Nephron (organoid): ENCODE data around the gene MED29.

Source experiments
- H3K27ac Mint-ChIP-seq, 3 experiments: 2 replicates each; pipeline ENCODE4 v1.8.0; 2020; ENCODE audit warnings: mixed read lengths in 3 of 3, mild to moderate bottlenecking in 2 of 3, moderate library complexity in 1 of 3
- H3K27me3 Mint-ChIP-seq: 2 replicates; pipeline ENCODE4 v1.8.0; 2021; ENCODE audit warnings: low read depth, mild to moderate bottlenecking, moderate library complexity, mixed read lengths
- H3K36me3 Mint-ChIP-seq: 2 replicates; pipeline ENCODE4 v1.8.0; 2020; ENCODE audit warnings: low read depth, mixed read lengths
- H3K4me1 Mint-ChIP-seq: 2 replicates; pipeline ENCODE4 v1.8.0; 2020; ENCODE audit warnings: mixed read lengths
- H3K4me3 Mint-ChIP-seq, 3 experiments: 2 replicates each; pipeline ENCODE4 v1.8.0; 2020; ENCODE audit warnings: mild to moderate bottlenecking in 3 of 3, mixed read lengths in 3 of 3, moderate library complexity in 2 of 3
- H3K9me3 Mint-ChIP-seq: 2 replicates; pipeline ENCODE4 v1.8.0; 2020; ENCODE audit warnings: mixed read lengths
- CTCF ChIP-seq, 3 experiments: fragments of 200-600 bp; sonication (generic); IDR thresholded peaks; one replicate each; pipeline ENCODE4 v1.5.0; 2021; ENCODE audit warnings: antibody characterized with exemption in 3 of 3; ENCODE audit not compliant: unreplicated experiment in 3 of 3

Gene MED29

GRCh38 chr19:39428283-39429112 lies 37.3 kb downstream of the MED29 start:
- Mint-ChIP-seq H3K4me1 (peaks cover 30% of the 10 kb centered on the region), H3K36me3 (peaks cover 31% of the 10 kb centered on the region), H3K27me3 (no peaks in the 10 kb centered on the region), H3K27ac (peak overlapping the region; percentile 96 to 99 (median 99)), H3K9me3 (no peaks in the 10 kb centered on the region), H3K4me3 (peak overlapping the region; percentile 38 to 56 (median 48))
- TF ChIP-seq CTCF (IDR thresholded peaks at IDR 0.05; ENCODE audit: unreplicated experiment in 3 of 3) = no peak

- Mint-ChIP-seq H3K4me3 (peak overlapping the region in 2 of 3 experiments; percentile 23 to 29), H3K27me3 (no peaks in the 10 kb centered on the region), H3K4me1 (peaks cover 34% of the 10 kb centered on the region), H3K9me3 (no peaks in the 10 kb centered on the region), H3K36me3 (peaks cover 35% of the 10 kb centered on the region), H3K27ac (peak overlapping the region; percentile 88 to 99 (median 90))
- no peak for TF ChIP-seq CTCF (IDR thresholded peaks at IDR 0.05; ENCODE audit: unreplicated experiment in 3 of 3)
Measured at GRCh38 chr19:39430675-39431593, 39.8 kb downstream of the MED29 start.

GRCh38 chr19:39432677-39433025 lies 41.5 kb downstream of the MED29 start:
- Mint-ChIP-seq H3K9me3 (no peaks in the 10 kb centered on the region), H3K36me3 (peaks cover 30% of the 10 kb centered on the region)
- TF ChIP-seq CTCF (IDR thresholded peaks at IDR 0.05; ENCODE audit: unreplicated experiment in 3 of 3) = no peak

GRCh38 chr19:39433480-39434079 lies 42.4 kb downstream of the MED29 start:
- no peaks in the 10 kb centered on the region for H3K27me3 Mint-ChIP-seq
- peaks cover 29% of the 10 kb centered on the region for H3K4me1 Mint-ChIP-seq
- TF ChIP-seq CTCF (IDR thresholded peaks at IDR 0.05; ENCODE audit: unreplicated experiment in 3 of 3) = no peak
- H3K4me3 Mint-ChIP-seq = peak overlapping the region; percentile 79 to 100 (median 100)
- no peaks in the 10 kb centered on the region for H3K9me3 Mint-ChIP-seq
- peak overlapping the region in 2 of 3 experiments; percentile 23 to 54 for H3K27ac Mint-ChIP-seq
- H3K36me3 Mint-ChIP-seq = peaks cover 30% of the 10 kb centered on the region

More at GRCh38 chr19:39432677-39433025, 41.5 kb downstream of the MED29 start:
- Mint-ChIP-seq H3K4me1 (peaks cover 35% of the 10 kb centered on the region), H3K27ac (peak overlapping the region in 1 of 3 experiments; percentile 55), H3K4me3 (peak overlapping the region; percentile 53 to 79 (median 67)), H3K27me3 (no peaks in the 10 kb centered on the region)

- no peak for TF ChIP-seq CTCF (IDR thresholded peaks at IDR 0.05; ENCODE audit: unreplicated experiment in 3 of 3)
- Mint-ChIP-seq H3K36me3 (peaks cover 30% of the 10 kb centered on the region), H3K4me1 (peaks cover 23% of the 10 kb centered on the region), H3K9me3 (no peaks in the 10 kb centered on the region), H3K4me3 (peak overlapping the region; percentile 95 to 100 (median 100)), H3K27me3 (no peaks in the 10 kb centered on the region), H3K27ac (peak overlapping the region in 1 of 3 experiments; percentile 25)
Measured at GRCh38 chr19:39434123-39435076, 43.2 kb downstream of the MED29 start.
